Astrocyte (in vitro differentiated cells and primary cell): Measurements from ENCODE around the gene LMNA.

ENCODE experiments used
- EZH2 ChIP-seq: IDR thresholded peaks from 2 replicates; pipeline ENCODE4 v1.6.1; 2012; ENCODE audit warnings: mild to moderate bottlenecking, low read length, inconsistent platforms; ENCODE audit not compliant: insufficient read depth
- TF ChIP-seq, protein P1 (sequence below): IDR thresholded peaks from 2 replicates; pipeline ENCODE4 v1.5.1; 2011; ENCODE audit warnings: low read depth, mild to moderate bottlenecking, inconsistent platforms, low read length, moderate library complexity; ENCODE audit not compliant: insufficient read depth

DNA sequence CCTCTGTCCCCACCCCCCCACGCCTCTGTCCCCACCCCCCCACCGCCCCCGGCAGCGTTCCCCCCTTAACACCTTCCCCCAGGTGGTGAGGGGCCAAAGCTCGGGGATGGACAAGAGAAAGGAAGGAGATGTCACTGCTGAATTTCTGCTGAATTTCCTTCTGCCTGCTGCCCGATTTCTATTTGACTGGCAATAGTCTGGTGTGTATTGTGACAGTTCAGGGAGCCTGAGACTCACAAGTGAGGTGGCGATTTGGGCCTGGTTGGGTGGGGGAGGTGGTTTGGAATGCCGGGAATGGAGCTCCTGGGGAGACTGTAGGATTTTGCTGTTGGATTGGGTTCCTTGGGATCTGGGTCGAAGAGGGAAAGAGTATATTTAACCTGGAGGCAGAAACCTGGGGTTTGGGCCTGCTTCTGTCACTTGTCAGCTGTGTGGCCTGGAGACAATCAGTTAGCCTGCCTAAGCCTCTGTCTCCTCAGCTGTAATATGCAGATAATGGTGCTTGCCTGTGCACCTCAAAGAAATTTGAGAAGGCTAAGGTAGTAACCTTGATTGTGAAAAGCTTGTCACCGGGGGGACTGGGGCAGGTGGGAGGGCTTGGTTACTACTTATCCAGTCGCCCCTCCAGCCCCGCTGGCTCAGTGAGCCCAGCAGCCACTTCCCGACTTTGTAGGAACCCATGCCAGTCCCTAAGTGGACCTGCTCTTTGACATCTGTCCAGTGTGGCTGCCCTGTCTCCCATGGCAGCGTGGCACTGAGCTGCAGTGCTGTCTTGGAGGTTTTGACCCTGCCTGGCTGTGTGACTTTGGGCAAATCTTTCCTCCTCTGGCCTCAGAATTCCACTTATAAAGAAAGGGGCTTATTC is 7.7 kb upstream of the LMNA start:
- TF ChIP-seq, protein P1, sequence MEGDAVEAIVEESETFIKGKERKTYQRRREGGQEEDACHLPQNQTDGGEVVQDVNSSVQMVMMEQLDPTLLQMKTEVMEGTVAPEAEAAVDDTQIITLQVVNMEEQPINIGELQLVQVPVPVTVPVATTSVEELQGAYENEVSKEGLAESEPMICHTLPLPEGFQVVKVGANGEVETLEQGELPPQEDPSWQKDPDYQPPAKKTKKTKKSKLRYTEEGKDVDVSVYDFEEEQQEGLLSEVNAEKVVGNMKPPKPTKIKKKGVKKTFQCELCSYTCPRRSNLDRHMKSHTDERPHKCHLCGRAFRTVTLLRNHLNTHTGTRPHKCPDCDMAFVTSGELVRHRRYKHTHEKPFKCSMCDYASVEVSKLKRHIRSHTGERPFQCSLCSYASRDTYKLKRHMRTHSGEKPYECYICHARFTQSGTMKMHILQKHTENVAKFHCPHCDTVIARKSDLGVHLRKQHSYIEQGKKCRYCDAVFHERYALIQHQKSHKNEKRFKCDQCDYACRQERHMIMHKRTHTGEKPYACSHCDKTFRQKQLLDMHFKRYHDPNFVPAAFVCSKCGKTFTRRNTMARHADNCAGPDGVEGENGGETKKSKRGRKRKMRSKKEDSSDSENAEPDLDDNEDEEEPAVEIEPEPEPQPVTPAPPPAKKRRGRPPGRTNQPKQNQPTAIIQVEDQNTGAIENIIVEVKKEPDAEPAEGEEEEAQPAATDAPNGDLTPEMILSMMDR, result no peak
- no peak for TF ChIP-seq EZH2
